ENCODE measurements around the gene MAPK12.

DNA sequence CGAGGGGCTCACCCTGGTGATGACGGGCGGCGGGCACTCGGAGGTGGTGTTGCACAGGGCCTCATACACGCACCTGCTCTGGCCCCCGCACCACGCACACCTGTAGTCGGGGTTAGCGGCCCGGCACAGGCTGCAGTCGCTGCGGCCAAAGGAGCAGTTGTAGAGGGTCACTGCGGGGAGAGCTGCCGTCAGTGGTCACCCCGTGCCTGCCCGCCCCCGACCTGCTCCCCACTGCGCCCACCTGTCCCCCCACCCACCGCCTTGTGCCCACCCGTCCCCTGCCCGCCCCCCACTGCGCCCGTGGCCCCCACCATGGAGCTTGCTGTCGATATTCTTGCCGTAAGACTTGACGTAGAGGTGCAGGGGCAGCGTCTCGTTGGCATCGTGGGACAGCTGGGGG is 22.3 kb upstream of the MAPK12 start:
- no peak for TF ChIP-seq POLR2A (IDR thresholded peaks at IDR 0.05)
- TF ChIP-seq, protein P1, sequence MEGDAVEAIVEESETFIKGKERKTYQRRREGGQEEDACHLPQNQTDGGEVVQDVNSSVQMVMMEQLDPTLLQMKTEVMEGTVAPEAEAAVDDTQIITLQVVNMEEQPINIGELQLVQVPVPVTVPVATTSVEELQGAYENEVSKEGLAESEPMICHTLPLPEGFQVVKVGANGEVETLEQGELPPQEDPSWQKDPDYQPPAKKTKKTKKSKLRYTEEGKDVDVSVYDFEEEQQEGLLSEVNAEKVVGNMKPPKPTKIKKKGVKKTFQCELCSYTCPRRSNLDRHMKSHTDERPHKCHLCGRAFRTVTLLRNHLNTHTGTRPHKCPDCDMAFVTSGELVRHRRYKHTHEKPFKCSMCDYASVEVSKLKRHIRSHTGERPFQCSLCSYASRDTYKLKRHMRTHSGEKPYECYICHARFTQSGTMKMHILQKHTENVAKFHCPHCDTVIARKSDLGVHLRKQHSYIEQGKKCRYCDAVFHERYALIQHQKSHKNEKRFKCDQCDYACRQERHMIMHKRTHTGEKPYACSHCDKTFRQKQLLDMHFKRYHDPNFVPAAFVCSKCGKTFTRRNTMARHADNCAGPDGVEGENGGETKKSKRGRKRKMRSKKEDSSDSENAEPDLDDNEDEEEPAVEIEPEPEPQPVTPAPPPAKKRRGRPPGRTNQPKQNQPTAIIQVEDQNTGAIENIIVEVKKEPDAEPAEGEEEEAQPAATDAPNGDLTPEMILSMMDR (IDR thresholded peaks at IDR 0.05), result no peak
- TF ChIP-seq EP300 (IDR thresholded peaks at IDR 0.05), result no peak
- TF ChIP-seq POLR2AphosphoS5 (IDR thresholded peaks at IDR 0.05), result no peak
